ENCODE measurements around the gene RFXAP.

RFXAP gene

DNA sequence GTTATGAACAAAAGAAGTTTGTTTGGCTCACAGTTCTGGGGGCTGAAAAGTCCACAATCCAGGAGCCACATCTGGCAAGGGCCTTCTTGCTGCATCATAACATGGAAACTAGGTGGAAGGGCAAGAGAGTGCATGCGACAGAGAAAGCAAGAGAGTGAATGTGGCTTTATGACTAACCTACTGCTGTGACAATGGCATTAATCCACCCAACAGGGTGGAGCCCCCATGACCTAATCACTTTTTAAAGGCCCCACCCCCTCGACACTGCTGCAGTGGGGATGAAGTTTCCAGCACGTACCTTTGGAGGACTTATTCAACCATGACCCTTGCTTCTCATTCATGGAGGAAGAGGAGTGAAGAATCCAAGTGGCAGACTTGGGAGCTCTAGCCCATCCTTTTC is 30.0 kb upstream of the RFXAP start:
- Histone ChIP-seq H3K27ac (ENCODE audit: low read length) (no peak overlapping the region), H3K4me3 (ENCODE audit: low read depth in 1 of 2, low read length in 2 of 2) (no peak overlapping the region), H3K27me3 (ENCODE audit: low read depth, low read length) (no peaks in the 10 kb centered on the region), H3K4me1 (ENCODE audit: control insufficient read depth in 1 of 2, insufficient read depth in 2 of 2, low read length in 2 of 2) (no peaks in the 10 kb centered on the region), H3K9me3 (ENCODE audit: control insufficient read depth in 1 of 2, low read length in 2 of 2) (no peaks in the 10 kb centered on the region), H3K36me3 (ENCODE audit: control insufficient read depth in 1 of 2, insufficient read depth in 2 of 2, low read length in 2 of 2) (no peaks in the 10 kb centered on the region)

- Histone ChIP-seq H3K27ac (ENCODE audit: low read length) (no peak overlapping the region), H3K4me3 (ENCODE audit: low read depth in 1 of 2, low read length in 2 of 2) (no peak overlapping the region), H3K36me3 (ENCODE audit: control insufficient read depth in 1 of 2, insufficient read depth in 2 of 2, low read length in 2 of 2) (no peaks in the 10 kb centered on the region), H3K27me3 (ENCODE audit: low read depth, low read length) (no peaks in the 10 kb centered on the region), H3K4me1 (ENCODE audit: control insufficient read depth in 1 of 2, insufficient read depth in 2 of 2, low read length in 2 of 2) (no peaks in the 10 kb centered on the region), H3K9me3 (ENCODE audit: control insufficient read depth in 1 of 2, low read length in 2 of 2) (no peaks in the 10 kb centered on the region)
These were observed 29.3 kb upstream of the RFXAP start for GRCh38 chr13:36789730-36790129.

DNA sequence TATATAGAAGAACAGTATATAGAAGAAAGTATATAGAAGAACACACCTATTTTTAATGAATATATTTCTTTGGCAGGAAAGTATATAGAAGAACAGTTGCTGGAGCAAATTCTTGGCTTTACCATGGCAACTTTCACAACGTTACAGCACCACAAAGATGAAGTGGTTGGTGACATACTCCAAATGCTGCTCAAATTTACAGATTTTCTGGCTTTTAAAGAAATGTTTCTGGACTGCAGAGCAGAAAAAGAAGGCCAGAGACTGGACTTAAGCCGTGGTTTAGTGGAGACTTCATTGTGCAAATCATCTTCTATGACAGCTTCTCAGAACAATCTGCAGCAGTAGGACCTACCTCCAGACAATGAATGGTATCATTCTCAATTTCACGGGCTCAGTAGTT is 24.3 kb upstream of the RFXAP start:
- H3K36me3 ChIP-seq (ENCODE audit: control insufficient read depth in 1 of 2, insufficient read depth in 2 of 2, low read length in 2 of 2), result no peaks in the 10 kb centered on the region
- no peak overlapping the region for H3K27ac ChIP-seq (ENCODE audit: low read length)
- H3K4me1 ChIP-seq (ENCODE audit: control insufficient read depth in 1 of 2, insufficient read depth in 2 of 2, low read length in 2 of 2), result no peaks in the 10 kb centered on the region
- H3K27me3 ChIP-seq (ENCODE audit: low read depth, low read length), result no peaks in the 10 kb centered on the region
- no peaks in the 10 kb centered on the region for H3K9me3 ChIP-seq (ENCODE audit: control insufficient read depth in 1 of 2, low read length in 2 of 2)
- no peak overlapping the region for H3K4me3 ChIP-seq (ENCODE audit: low read depth in 1 of 2, low read length in 2 of 2)

GRCh38 chr13:36795463-36795862 is 23.6 kb upstream of the RFXAP start:
- H3K4me1 ChIP-seq (ENCODE audit: control insufficient read depth in 1 of 2, insufficient read depth in 2 of 2, low read length in 2 of 2), result no peaks in the 10 kb centered on the region
- H3K9me3 ChIP-seq (ENCODE audit: control insufficient read depth in 1 of 2, low read length in 2 of 2), result no peaks in the 10 kb centered on the region
- no peaks in the 10 kb centered on the region for H3K27me3 ChIP-seq (ENCODE audit: low read depth, low read length)
- H3K4me3 ChIP-seq (ENCODE audit: low read depth in 1 of 2, low read length in 2 of 2), result no peak overlapping the region
- no peaks in the 10 kb centered on the region for H3K36me3 ChIP-seq (ENCODE audit: control insufficient read depth in 1 of 2, insufficient read depth in 2 of 2, low read length in 2 of 2)
- H3K27ac ChIP-seq (ENCODE audit: low read length), result no peak overlapping the region

GRCh38 chr13:36796052-36796451 is 23.0 kb upstream of the RFXAP start:
- Histone ChIP-seq H3K9me3 (ENCODE audit: control insufficient read depth in 1 of 2, low read length in 2 of 2) (no peaks in the 10 kb centered on the region), H3K4me1 (ENCODE audit: control insufficient read depth in 1 of 2, insufficient read depth in 2 of 2, low read length in 2 of 2) (no peaks in the 10 kb centered on the region), H3K27ac (ENCODE audit: low read length) (no peak overlapping the region), H3K36me3 (ENCODE audit: control insufficient read depth in 1 of 2, insufficient read depth in 2 of 2, low read length in 2 of 2) (no peaks in the 10 kb centered on the region), H3K27me3 (ENCODE audit: low read depth, low read length) (no peaks in the 10 kb centered on the region), H3K4me3 (ENCODE audit: low read depth in 1 of 2, low read length in 2 of 2) (no peak overlapping the region)

DNA sequence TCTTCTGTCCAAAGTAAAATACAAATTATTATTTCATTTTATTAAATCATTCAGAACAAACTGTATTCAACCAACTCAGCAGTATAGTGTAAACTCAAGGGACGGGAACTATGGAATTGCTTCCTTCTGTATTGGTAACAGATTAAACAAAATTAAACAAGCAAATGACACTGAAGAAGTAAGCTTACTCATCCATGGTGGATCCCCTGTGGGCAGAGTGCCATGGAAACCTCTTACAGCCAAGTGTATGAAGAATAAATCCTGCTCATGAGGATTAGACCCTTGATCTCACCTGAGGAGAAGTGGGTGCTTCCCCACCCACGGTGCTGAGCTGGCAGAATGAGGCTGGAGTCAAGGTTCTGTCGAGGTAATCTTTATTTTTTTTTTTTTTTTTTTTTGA is 18.0 kb upstream of the RFXAP start:
- H3K9me3 ChIP-seq (ENCODE audit: control insufficient read depth in 1 of 2, low read length in 2 of 2), result no peaks in the 10 kb centered on the region
- H3K27me3 ChIP-seq (ENCODE audit: low read depth, low read length), result no peaks in the 10 kb centered on the region
- no peaks in the 10 kb centered on the region for H3K4me1 ChIP-seq (ENCODE audit: control insufficient read depth in 1 of 2, insufficient read depth in 2 of 2, low read length in 2 of 2)
- no peak overlapping the region for H3K4me3 ChIP-seq (ENCODE audit: low read depth in 1 of 2, low read length in 2 of 2)
- H3K27ac ChIP-seq (ENCODE audit: low read length), result no peak overlapping the region
- no peaks in the 10 kb centered on the region for H3K36me3 ChIP-seq (ENCODE audit: control insufficient read depth in 1 of 2, insufficient read depth in 2 of 2, low read length in 2 of 2)

DNA sequence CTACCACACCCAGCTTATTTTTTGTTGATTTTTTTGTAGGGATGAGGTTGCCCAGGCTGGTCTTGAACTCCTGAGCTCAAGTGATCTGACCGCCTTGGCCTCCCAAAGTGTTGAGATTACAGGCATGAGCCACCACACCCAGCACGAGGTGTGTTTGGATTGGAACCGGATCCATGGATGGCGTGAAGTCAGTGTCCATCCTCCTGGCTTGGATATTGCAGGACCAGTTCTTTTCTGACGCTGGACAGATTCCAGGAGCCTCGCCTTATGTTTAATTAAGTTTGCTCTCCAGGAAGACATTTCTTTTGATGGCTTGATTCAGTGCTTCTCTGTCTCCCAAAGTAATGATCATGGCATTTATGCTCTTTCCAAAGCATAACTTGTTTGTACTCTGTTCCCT is 14.4 kb upstream of the RFXAP start:
- Histone ChIP-seq H3K36me3 (ENCODE audit: control insufficient read depth in 1 of 2, insufficient read depth in 2 of 2, low read length in 2 of 2) (no peaks in the 10 kb centered on the region), H3K4me3 (ENCODE audit: low read depth in 1 of 2, low read length in 2 of 2) (no peak overlapping the region), H3K27me3 (ENCODE audit: low read depth, low read length) (no peaks in the 10 kb centered on the region), H3K4me1 (ENCODE audit: control insufficient read depth in 1 of 2, insufficient read depth in 2 of 2, low read length in 2 of 2) (no peaks in the 10 kb centered on the region), H3K9me3 (ENCODE audit: control insufficient read depth in 1 of 2, low read length in 2 of 2) (no peaks in the 10 kb centered on the region), H3K27ac (ENCODE audit: low read length) (no peak overlapping the region)

- no peaks in the 10 kb centered on the region for H3K36me3 ChIP-seq (ENCODE audit: control insufficient read depth in 1 of 2, insufficient read depth in 2 of 2, low read length in 2 of 2)
- no peaks in the 10 kb centered on the region for H3K4me1 ChIP-seq (ENCODE audit: control insufficient read depth in 1 of 2, insufficient read depth in 2 of 2, low read length in 2 of 2)
- no peaks in the 10 kb centered on the region for H3K27me3 ChIP-seq (ENCODE audit: low read depth, low read length)
- no peaks in the 10 kb centered on the region for H3K9me3 ChIP-seq (ENCODE audit: control insufficient read depth in 1 of 2, low read length in 2 of 2)
- no peak overlapping the region for H3K27ac ChIP-seq (ENCODE audit: low read length)
- H3K4me3 ChIP-seq (ENCODE audit: low read depth in 1 of 2, low read length in 2 of 2), result no peak overlapping the region
These were observed 12.9 kb upstream of the RFXAP start for GRCh38 chr13:36806102-36806501.

DNA sequence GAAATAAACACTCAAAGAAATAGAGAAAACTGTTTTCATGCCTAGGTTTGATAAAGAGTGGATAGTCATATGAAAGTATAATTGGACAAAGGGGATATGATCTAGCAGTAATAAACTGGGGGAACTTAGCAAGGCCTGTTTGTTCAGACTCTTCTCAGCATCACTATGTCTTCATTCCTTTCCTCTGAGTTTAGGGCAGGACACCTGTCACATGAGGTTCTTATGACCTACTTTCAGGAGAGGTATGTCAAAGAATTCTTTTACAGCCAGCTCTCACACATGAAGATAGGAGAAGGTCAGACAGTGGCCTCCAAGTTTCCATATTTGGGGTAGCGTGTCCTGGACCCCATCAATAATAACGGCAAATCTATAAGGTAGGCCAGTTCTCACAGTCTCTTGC is 11.4 kb upstream of the RFXAP start:
- Histone ChIP-seq H3K4me1 (ENCODE audit: control insufficient read depth in 1 of 2, insufficient read depth in 2 of 2, low read length in 2 of 2) (no peaks in the 10 kb centered on the region), H3K27me3 (ENCODE audit: low read depth, low read length) (no peaks in the 10 kb centered on the region), H3K27ac (ENCODE audit: low read length) (no peak overlapping the region), H3K9me3 (ENCODE audit: control insufficient read depth in 1 of 2, low read length in 2 of 2) (no peaks in the 10 kb centered on the region), H3K4me3 (ENCODE audit: low read depth in 1 of 2, low read length in 2 of 2) (no peak overlapping the region), H3K36me3 (ENCODE audit: control insufficient read depth in 1 of 2, insufficient read depth in 2 of 2, low read length in 2 of 2) (no peaks in the 10 kb centered on the region)

DNA sequence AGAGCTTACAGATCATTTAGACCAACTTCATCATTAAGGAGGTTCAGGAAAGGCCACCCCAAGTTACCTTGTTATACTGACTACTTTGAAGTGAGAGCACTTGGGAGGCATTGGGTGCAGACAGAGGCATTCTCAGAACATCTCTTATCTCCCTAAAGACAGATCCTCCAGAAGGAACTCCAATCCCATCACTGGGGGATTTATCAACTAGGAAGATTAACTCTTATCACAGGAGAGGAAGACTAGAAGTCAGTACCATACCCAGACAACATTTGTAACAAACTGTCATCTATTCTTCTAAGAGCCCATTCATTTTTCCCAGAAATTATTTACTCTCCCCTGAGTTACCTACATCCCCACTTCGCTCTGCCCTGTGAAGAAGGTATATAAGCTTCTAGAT is 5.8 kb upstream of the RFXAP start:
- no peaks in the 10 kb centered on the region for H3K27me3 ChIP-seq (ENCODE audit: low read depth, low read length)
- peaks cover 0 to 2% of the 10 kb centered on the region in 2 donors for H3K4me1 ChIP-seq (ENCODE audit: control insufficient read depth in 1 of 2, insufficient read depth in 2 of 2, low read length in 2 of 2)
- no peaks in the 10 kb centered on the region for H3K9me3 ChIP-seq (ENCODE audit: control insufficient read depth in 1 of 2, low read length in 2 of 2)
- H3K36me3 ChIP-seq (ENCODE audit: control insufficient read depth in 1 of 2, insufficient read depth in 2 of 2, low read length in 2 of 2), result no peaks in the 10 kb centered on the region
- no peak overlapping the region for H3K4me3 ChIP-seq (ENCODE audit: low read depth in 1 of 2, low read length in 2 of 2)
- H3K27ac ChIP-seq (ENCODE audit: low read length), result no peak overlapping the region

- no peaks in the 10 kb centered on the region for H3K27me3 ChIP-seq (ENCODE audit: low read depth, low read length)
- no peak overlapping the region for H3K27ac ChIP-seq (ENCODE audit: low read length)
- no peaks in the 10 kb centered on the region for H3K9me3 ChIP-seq (ENCODE audit: control insufficient read depth in 1 of 2, low read length in 2 of 2)
- no peaks in the 10 kb centered on the region for H3K36me3 ChIP-seq (ENCODE audit: control insufficient read depth in 1 of 2, insufficient read depth in 2 of 2, low read length in 2 of 2)
- no peak overlapping the region for H3K4me3 ChIP-seq (ENCODE audit: low read depth in 1 of 2, low read length in 2 of 2)
- H3K4me1 ChIP-seq (ENCODE audit: control insufficient read depth in 1 of 2, insufficient read depth in 2 of 2, low read length in 2 of 2), result peaks cover 0 to 7% of the 10 kb centered on the region in 2 donors
These were observed 4.6 kb upstream of the RFXAP start for GRCh38 chr13:36814465-36814864.

DNA sequence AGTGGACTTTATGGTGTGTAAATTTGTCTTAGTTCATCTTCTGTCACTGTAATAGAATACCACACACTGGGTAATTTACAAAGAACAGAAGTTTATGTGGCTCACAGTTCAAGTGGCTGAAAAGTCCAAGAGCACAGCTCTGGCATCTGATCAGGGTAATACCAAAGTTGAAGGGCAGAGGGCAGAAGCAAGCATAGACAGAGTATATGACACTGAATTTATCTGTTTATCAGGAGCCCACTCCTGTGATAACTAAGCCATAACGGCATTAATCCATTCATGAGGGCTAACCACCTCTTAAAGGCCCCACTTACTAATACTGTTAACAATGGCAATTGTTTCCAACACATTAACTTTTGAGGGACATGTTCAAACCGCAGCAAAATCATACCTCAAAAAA is 4.0 kb upstream of the RFXAP start:
- Histone ChIP-seq H3K9me3 (ENCODE audit: control insufficient read depth in 1 of 2, low read length in 2 of 2) (no peaks in the 10 kb centered on the region), H3K4me3 (ENCODE audit: low read depth in 1 of 2, low read length in 2 of 2) (no peak overlapping the region), H3K27me3 (ENCODE audit: low read depth, low read length) (no peaks in the 10 kb centered on the region), H3K36me3 (ENCODE audit: control insufficient read depth in 1 of 2, insufficient read depth in 2 of 2, low read length in 2 of 2) (no peaks in the 10 kb centered on the region), H3K4me1 (ENCODE audit: control insufficient read depth in 1 of 2, insufficient read depth in 2 of 2, low read length in 2 of 2) (peaks cover 3 to 7% of the 10 kb centered on the region in 2 donors), H3K27ac (ENCODE audit: low read length) (no peak overlapping the region)

Data from muscle layer of duodenum (tissue), 2 donors.